22Rv1 (cell line): ENCODE measurements around the gene ADRM1.

Source experiments
- H3K27ac ChIP-seq: fragments of 450-650 bp; 2 replicates; pipeline ENCODE4 v1.5.1; 2017
- ZFX ChIP-seq: fragments of 450-650 bp; IDR thresholded peaks from 2 replicates; pipeline ENCODE4 v1.6.1; 2017; ENCODE audit warnings: antibody characterized with exemption, borderline replicate concordance
- TF ChIP-seq, protein P1 (sequence below): fragments of 450-650 bp; IDR thresholded peaks from 2 replicates; pipeline ENCODE4 v1.5.1; 2017; ENCODE audit warnings: mild to moderate bottlenecking

Gene ADRM1

DNA sequence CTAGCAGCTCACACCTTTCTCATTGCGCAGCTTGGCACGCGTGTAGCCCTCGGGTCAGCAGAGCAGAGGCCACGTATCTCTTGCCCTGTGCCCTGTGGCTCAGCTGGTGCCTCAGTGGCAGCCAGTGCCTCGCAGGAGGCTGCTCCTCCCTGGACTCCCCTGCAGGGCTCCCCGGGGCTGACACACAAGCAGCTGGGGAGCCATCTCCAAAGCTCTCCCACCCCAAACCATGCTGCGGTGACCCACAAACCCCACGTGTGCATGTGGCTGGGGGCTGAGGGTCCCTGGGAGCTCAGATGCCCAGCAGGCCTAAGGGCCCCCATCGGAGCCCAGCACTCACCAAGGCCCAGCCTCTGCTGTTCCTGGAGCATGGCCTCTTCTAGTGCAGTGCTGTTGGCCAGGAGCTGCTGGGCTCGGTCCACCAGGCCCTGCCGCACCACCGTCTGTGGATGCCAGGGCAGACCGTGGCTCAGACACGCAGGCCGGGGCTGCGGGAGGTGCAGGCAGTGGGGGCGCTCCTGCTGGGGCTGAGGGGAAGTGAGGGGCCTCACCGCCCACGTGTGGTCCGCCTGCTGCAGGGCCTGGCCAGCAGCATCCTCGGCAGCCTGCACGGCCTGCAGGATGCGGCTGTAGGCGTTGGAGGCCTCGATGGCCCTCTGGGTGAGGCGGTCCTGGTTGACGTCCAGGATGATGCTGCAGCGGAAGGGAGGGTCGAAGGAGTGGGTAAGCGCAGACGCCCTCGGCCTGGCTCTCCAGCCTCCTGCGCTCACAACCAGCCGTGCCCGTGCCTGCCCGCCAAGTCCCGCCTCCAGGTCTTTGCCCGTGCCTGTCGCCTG is 13.8 kb downstream of the ADRM1 start:
- TF ChIP-seq, protein P1, sequence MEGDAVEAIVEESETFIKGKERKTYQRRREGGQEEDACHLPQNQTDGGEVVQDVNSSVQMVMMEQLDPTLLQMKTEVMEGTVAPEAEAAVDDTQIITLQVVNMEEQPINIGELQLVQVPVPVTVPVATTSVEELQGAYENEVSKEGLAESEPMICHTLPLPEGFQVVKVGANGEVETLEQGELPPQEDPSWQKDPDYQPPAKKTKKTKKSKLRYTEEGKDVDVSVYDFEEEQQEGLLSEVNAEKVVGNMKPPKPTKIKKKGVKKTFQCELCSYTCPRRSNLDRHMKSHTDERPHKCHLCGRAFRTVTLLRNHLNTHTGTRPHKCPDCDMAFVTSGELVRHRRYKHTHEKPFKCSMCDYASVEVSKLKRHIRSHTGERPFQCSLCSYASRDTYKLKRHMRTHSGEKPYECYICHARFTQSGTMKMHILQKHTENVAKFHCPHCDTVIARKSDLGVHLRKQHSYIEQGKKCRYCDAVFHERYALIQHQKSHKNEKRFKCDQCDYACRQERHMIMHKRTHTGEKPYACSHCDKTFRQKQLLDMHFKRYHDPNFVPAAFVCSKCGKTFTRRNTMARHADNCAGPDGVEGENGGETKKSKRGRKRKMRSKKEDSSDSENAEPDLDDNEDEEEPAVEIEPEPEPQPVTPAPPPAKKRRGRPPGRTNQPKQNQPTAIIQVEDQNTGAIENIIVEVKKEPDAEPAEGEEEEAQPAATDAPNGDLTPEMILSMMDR, result no peak
- no peak for TF ChIP-seq ZFX

DNA sequence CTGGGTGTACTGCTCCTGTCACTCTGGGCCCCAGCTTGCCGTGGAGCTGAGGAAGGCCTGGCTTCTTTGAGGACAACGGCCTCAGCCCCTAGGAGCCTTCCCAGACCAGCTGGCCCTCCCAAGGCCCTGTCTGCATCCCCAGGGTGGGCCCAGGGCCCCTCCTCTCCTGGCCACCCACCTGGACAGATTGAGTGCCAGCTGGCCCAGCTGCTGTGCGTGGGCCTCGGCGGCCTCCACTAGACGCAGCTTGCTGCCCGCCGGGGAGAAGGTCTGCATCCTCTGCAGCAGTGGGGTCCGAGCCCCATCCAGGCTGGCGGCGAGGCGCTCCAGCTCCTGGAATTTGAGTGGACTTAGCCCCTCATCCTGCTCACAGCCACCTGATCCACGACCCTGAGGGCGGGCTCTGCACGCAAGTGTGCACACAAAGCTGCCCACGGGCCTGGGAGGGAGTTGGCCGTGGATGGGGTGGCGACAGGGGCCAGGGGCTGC is 14.4 kb downstream of the ADRM1 start:
- H3K27ac ChIP-seq, result no peak overlapping the region
- no peak for TF ChIP-seq ZFX
- TF ChIP-seq, protein P1, result no peak

More for the DNA sequence above, 13.8 kb downstream of the ADRM1 start:
- H3K27ac ChIP-seq, result no peak overlapping the region

DNA sequence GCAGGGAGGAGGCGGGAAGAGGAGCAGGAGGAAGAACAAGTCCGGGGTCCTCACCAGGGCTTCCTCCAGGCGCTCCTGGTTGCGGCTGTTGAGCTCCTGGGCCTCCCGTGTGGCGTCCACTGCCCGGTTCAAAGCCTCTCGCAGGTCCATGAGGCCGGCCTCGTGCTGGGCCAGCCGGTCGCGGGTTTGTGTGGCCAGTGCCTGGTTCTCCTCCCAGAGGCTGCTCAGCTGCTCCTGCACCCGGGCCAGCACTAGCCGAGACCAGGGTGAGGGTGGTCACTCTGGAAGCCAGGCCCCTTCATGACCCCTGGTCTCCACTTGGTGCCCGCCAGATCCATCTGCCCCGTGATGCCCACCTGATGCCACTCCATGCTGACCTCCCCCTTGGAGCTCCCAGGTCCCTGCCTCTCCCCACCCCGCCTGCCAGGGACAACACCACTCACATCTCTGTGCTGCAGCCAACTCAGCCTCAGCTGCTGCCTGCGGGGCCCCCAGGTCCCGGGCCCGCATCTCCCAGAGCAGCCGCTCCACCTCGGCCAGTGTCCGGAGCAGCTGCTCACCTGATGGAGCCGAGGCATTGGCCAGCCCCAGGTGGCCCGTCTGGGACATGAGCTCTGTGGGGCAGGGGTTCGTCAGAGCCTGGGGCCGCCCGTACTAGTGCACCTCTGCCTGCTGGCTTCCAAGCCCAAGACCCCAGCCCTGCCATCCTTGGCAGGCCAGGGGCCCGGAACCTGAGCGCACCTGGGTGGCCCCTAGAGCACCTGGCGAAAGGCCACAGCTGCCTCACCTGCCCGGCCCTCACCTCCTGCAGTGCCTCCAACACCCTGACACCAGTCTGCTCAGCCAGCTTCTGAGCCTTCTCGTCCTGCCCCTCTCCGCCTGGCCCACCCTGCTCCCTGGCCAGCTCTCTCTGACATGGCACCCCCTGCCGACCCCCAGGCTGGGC is 15.9 kb downstream of the ADRM1 start:
- no peak for TF ChIP-seq ZFX
- TF ChIP-seq, protein P1, result no peak
- H3K27ac ChIP-seq, result no peak overlapping the region

DNA sequence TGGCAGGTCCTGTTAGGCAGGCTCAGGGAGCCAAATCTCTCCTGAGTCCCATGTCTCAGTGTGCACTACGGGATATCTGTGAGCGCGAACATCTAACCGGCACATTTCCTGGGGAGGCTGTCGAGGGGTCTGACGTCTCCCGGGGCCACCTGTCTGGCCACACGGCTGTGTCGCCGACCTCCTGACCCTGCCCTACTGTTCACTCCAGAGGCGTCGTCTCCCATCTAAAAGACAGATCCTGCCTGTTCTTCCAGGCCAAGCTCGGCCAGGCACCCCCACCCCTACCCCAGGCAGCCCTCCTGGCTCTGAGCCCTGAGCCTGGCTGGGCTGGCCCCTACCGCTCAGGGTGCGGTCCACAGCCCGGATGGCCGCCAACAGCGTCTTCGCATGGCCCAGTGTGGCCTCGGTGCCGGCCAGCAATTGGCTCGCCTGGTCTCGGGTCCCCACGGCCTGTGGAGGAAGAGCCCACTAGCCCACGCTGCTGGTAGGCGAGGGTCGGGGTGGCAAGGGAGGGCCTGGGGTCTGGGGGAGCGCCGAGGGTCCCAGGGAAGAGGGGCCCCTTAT is 16.6 kb downstream of the ADRM1 start:
- H3K27ac ChIP-seq, result no peak overlapping the region
- TF ChIP-seq, protein P1, result no peak
- no peak for TF ChIP-seq ZFX

DNA sequence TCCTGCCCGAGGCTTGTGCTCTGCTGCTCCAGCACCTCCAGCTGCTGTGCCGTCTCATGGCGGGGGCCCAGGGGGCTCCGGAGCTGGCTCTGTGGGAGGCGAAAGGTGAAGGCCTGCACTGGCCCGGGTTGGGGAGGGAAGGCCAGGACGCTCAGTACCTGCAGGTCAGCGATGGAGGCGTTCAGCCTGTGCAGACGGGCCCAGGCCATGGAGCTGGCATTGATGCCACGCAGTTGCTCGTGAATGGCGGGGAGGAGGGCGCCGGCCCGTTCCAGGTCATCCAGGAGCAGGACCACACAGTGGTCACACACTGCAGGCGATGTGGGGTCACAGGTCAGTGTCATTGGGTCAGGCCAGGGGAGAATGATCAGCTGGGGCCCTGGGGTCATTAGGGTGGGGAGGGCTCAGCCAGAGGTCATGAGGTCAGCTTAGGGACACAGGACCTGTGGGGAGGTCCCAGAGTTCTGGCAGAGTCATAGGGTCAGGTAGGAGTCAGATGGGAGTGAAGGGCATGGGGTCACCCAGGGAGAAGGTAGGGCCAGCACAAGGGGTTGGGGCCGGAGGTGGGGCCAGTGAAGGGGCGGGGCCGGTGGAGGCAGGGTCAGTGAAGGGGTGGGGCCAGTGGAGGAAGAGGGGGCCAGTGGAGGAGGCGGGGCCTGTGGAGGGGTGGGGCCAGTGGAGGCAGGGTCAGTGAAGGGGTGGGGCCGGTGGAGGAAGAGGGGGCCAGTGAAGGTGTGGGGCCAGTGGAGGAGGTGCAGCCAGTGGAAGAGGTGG is 18.0 kb downstream of the ADRM1 start:
- TF ChIP-seq, protein P1, result no peak
- TF ChIP-seq ZFX, result no peak
- H3K27ac ChIP-seq, result no peak overlapping the region

DNA sequence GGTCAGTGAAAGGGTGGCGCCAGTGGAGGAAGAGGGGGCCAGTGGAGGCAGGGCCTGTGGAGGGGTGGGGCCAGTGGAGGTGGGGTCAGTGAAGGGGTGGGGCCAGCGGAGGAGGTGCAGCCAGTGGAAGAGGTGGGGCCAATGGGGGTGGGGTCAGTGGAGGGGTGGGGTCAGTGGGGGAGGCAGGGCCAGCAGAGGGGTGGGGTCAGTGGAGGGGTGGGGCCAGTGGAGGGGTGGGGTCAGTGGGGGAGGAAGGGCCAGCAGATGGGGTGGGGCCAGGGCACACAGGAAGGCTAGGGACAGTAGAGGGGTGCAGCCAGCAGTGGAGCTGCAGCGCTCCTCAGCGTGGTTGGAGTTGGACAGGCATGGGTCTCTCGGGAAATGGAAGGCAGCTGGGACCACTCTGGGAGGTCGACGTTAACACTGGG is 18.7 kb downstream of the ADRM1 start:
- TF ChIP-seq, protein P1, result no peak
- no peak for TF ChIP-seq ZFX
- 0 out of 2 replicates have a peak overlapping the region, but pooled peaks have one; percentile 12 for H3K27ac ChIP-seq
